C4-2B (cell line): ENCODE data around the gene SLC39A8.

Experiments used
- ZFX ChIP-seq: fragments of 450-650 bp; IDR thresholded peaks from 2 replicates; pipeline ENCODE4 v1.6.1; 2017
- TF ChIP-seq, protein P1 (sequence below): fragments of 450-650 bp; conservative IDR thresholded peaks from 2 replicates; pipeline ENCODE4 v1.5.1; 2017; ENCODE audit warnings: mild to moderate bottlenecking

DNA sequence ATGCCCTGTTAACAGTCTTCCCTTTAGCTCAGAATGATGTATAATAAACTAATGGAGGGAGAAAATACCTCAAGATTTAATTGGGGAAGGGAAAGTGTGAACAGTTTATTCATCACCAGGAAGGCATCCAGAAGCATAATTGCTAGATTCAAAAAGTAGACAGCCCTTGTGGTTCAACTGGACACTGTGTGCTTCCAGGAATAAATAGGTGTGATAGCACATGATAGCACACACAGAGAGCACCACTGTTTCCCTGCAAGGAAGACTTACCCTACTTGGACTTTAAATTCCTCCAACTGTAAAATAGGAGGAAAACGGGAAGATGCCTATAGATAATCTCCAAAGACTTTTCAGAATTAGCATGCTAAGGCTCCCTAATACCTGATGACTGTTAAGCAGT lies 27.8 kb downstream of the SLC39A8 start:
- TF ChIP-seq, protein P1, sequence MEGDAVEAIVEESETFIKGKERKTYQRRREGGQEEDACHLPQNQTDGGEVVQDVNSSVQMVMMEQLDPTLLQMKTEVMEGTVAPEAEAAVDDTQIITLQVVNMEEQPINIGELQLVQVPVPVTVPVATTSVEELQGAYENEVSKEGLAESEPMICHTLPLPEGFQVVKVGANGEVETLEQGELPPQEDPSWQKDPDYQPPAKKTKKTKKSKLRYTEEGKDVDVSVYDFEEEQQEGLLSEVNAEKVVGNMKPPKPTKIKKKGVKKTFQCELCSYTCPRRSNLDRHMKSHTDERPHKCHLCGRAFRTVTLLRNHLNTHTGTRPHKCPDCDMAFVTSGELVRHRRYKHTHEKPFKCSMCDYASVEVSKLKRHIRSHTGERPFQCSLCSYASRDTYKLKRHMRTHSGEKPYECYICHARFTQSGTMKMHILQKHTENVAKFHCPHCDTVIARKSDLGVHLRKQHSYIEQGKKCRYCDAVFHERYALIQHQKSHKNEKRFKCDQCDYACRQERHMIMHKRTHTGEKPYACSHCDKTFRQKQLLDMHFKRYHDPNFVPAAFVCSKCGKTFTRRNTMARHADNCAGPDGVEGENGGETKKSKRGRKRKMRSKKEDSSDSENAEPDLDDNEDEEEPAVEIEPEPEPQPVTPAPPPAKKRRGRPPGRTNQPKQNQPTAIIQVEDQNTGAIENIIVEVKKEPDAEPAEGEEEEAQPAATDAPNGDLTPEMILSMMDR = no peak
- no peak for TF ChIP-seq ZFX
